Measurements from ENCODE around the gene CDC23.
"Not testable (repeated sequence)": the region's sequence is repeated elsewhere in the genome, so short reads cannot be mapped to it uniquely, and the experiment has no call there.

Gene CDC23

GRCh38 chr5:138210985-138211384 is 2.1 kb downstream of the CDC23 start:
- DNase-seq: no peak

GRCh38 chr5:138193859-138194258 is 19.3 kb downstream of the CDC23 start:
- DNase-seq: not testable (repeated sequence)

GRCh38 chr5:138192826-138193225 is 20.3 kb downstream of the CDC23 start:
- DNase-seq: no peak

GRCh38 chr5:138188626-138189025 is 24.5 kb downstream of the CDC23 start:
- DNase-seq: no peak

GRCh38 chr5:138186002-138186447 is 27.1 kb downstream of the CDC23 start:
- DNase-seq: peak; percentile 10 to 33 (median 28)

GRCh38 chr5:138182808-138183207 is 30.3 kb downstream of the CDC23 start:
- DNase-seq: no peak

GRCh38 chr5:138180841-138181240 is 32.3 kb downstream of the CDC23 start:
- no peak for DNase-seq

- peak; percentile 53 to 81 (median 66) for DNase-seq
Observed at GRCh38 chr5:138180183-138180782, 32.8 kb downstream of the CDC23 start.

- DNase-seq: peak; percentile 6 to 20 (median 8)
Observed at GRCh38 chr5:138179277-138179857, 33.8 kb downstream of the CDC23 start.

- peak; percentile 95 to 98 (median 96) for DNase-seq
Observed at GRCh38 chr5:138178516-138179276, 34.4 kb downstream of the CDC23 start, which contains the start of the genes BRD8 and KIF20A. TSS of gene BRD8 (minus strand) at chr5:138178630. CDS start at chr5:138178614, 16 bp downstream. TSS of gene KIF20A (plus strand) at chr5:138179112. CDS start at chr5:138179681, 569 bp downstream.

GRCh38 chr5:138177941-138178515 is 35.1 kb downstream of the CDC23 start:
- DNase-seq: peak; percentile 44 to 71 (median 57)

- DNase-seq: peak in 1 of 4 experiments; percentile 19
Observed at GRCh38 chr5:138170299-138170698, 42.8 kb downstream of the CDC23 start.

GRCh38 chr5:138169124-138169523 is 44.0 kb downstream of the CDC23 start:
- DNase-seq: no peak

- no peak for DNase-seq
Observed at GRCh38 chr5:138163721-138164120, 49.4 kb downstream of the CDC23 start.

GRCh38 chr5:138160706-138161105 is 52.4 kb downstream of the CDC23 start:
- DNase-seq: no peak

GRCh38 chr5:138159666-138160065 is 53.5 kb downstream of the CDC23 start:
- DNase-seq: no peak

- no peak for DNase-seq
Observed at GRCh38 chr5:138157626-138158025, 55.5 kb downstream of the CDC23 start.

GRCh38 chr5:138155977-138156376 is 57.1 kb downstream of the CDC23 start:
- not testable (repeated sequence) for DNase-seq

- no peak for DNase-seq
Observed at GRCh38 chr5:138149530-138149929, 63.6 kb downstream of the CDC23 start.

GRCh38 chr5:138148811-138149210 is 64.3 kb downstream of the CDC23 start:
- peak; percentile 43 to 51 (median 46) for DNase-seq

- DNase-seq: not testable (repeated sequence)
Observed at GRCh38 chr5:138143578-138143977, 69.5 kb downstream of the CDC23 start.

GRCh38 chr5:138141734-138142133 is 71.4 kb downstream of the CDC23 start:
- no peak for DNase-seq

- no peak for DNase-seq
Observed at GRCh38 chr5:138140268-138140667, 72.9 kb downstream of the CDC23 start.

Data from suppressor macrophage (primary cell).